ENCODE measurements around the gene WDR91.

DNA sequence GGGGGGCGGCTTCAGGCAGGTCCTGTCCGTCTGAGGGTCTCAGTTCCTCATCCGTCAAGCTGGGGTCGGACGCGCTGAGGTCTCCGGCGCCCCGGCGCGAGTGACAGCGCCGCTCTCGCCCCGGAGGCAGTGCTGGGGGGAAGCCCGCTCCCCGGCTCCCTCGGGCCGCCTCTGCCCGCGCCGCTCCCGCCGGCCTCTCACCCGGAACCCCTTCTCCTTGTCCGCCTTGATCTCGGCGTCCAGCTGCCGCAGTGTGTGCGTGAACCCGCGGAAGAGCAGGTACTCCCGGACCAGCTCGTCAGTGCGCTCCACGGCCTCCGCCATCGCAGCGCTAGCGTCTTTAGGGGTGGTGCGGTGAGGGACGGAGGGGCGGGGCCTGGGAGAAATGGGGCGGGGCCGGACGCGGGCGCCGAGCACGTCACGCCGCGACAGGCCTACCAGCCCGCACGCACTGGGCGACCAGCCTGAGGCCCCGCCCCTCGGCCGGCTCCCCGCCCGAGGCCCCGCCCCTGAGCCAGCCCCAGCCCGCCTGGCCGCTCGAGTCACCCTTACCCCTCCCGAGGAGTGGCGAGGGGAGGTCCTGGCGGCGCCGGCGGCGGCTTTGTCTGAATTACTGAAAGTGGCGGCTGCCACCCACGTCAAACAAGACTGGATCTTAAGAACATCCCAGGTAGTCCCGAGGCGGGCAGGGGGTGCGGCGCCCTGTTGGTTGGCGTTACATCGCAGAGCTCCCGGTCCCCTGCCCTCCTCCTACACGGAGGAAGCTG, at the start of gene WDR91:
- no peak for TF ChIP-seq EZH2 (IDR thresholded peaks at IDR 0.05; ENCODE audit: borderline replicate concordance, low read depth, low read length, poor library complexity, severe bottlenecking)
- TF ChIP-seq, protein P1, sequence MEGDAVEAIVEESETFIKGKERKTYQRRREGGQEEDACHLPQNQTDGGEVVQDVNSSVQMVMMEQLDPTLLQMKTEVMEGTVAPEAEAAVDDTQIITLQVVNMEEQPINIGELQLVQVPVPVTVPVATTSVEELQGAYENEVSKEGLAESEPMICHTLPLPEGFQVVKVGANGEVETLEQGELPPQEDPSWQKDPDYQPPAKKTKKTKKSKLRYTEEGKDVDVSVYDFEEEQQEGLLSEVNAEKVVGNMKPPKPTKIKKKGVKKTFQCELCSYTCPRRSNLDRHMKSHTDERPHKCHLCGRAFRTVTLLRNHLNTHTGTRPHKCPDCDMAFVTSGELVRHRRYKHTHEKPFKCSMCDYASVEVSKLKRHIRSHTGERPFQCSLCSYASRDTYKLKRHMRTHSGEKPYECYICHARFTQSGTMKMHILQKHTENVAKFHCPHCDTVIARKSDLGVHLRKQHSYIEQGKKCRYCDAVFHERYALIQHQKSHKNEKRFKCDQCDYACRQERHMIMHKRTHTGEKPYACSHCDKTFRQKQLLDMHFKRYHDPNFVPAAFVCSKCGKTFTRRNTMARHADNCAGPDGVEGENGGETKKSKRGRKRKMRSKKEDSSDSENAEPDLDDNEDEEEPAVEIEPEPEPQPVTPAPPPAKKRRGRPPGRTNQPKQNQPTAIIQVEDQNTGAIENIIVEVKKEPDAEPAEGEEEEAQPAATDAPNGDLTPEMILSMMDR (conservative IDR thresholded peaks at IDR 0.05; ENCODE audit: low read depth, low read length) = 0 out of 2 replicates have a peak, but pooled peaks have one; percentile 10

All from A673 (cell line).